GM10266 (cell line): ENCODE data around the gene PCDHA8.
"Not testable (repeated sequence)": the region's sequence is repeated elsewhere in the genome, so short reads cannot be mapped to it uniquely, and the experiment has no call there.

ENCODE experiments used
- DNase-seq: peaks from one replicate; pipeline ENCODE4 v3.0.0; 2012; ENCODE audit errors: extremely low spot score
- CTCF ChIP-seq: IDR thresholded peaks from 2 replicates; pipeline ENCODE4 v1.5.1; 2012; ENCODE audit warnings: mild to moderate bottlenecking, low read depth; ENCODE audit not compliant: control insufficient read depth, insufficient read depth; ENCODE audit errors: missing control alignments

Gene PCDHA8

GRCh38 chr5:140842798-140843733 lies 2.1 kb downstream of the PCDHA8 start:
- no peak for DNase-seq
- TF ChIP-seq CTCF = no peak

GRCh38 chr5:140848139-140849102 lies 7.4 kb downstream of the PCDHA8 start, which contains the start of gene PCDHA9:
TSS of gene PCDHA9 (plus strand) at chr5:140848382. CDS start at chr5:140848496, 114 bp downstream.
- DNase-seq = not testable (repeated sequence)

- not testable (repeated sequence) for DNase-seq
Measured at GRCh38 chr5:140849831-140850634, 9.0 kb downstream of the PCDHA8 start.

- DNase-seq = no peak
- TF ChIP-seq CTCF = no peak
Measured at GRCh38 chr5:140855772-140856674, 15.0 kb downstream of the PCDHA8 start, which contains the start of gene PCDHA10. TSS of gene PCDHA10 (plus strand) at chr5:140855897. CDS start at chr5:140856049, 152 bp downstream.

GRCh38 chr5:140857177-140857986 lies 16.4 kb downstream of the PCDHA8 start:
- no peak for TF ChIP-seq CTCF
- DNase-seq = no peak

- no peak for DNase-seq
- no peak for TF ChIP-seq CTCF
Measured at GRCh38 chr5:140857987-140858240, 16.9 kb downstream of the PCDHA8 start.
